ENCODE data around the gene FAM111B. TPM values are rescaled to one million over a fixed set of nuclear protein-coding genes. Genes with fewer than 3 reads are reported as not detected.
A peak's percentile ranks its signal among the peaks of the same experiment; 100 is the strongest.
"Not testable (repeated sequence)": the region's sequence is repeated elsewhere in the genome, so short reads cannot be mapped to it uniquely, and the experiment has no call there.

The FAM111B gene, protein sequence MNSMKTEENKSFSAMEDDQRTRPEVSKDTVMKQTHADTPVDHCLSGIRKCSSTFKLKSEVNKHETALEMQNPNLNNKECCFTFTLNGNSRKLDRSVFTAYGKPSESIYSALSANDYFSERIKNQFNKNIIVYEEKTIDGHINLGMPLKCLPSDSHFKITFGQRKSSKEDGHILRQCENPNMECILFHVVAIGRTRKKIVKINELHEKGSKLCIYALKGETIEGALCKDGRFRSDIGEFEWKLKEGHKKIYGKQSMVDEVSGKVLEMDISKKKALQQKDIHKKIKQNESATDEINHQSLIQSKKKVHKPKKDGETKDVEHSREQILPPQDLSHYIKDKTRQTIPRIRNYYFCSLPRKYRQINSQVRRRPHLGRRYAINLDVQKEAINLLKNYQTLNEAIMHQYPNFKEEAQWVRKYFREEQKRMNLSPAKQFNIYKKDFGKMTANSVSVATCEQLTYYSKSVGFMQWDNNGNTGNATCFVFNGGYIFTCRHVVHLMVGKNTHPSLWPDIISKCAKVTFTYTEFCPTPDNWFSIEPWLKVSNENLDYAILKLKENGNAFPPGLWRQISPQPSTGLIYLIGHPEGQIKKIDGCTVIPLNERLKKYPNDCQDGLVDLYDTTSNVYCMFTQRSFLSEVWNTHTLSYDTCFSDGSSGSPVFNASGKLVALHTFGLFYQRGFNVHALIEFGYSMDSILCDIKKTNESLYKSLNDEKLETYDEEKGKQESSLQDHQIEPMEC
- total RNA-seq: 0.05 and 1.7 TPM in 2 replicates
- 0.03 TPM for polyA plus RNA-seq (2012)

DNA sequence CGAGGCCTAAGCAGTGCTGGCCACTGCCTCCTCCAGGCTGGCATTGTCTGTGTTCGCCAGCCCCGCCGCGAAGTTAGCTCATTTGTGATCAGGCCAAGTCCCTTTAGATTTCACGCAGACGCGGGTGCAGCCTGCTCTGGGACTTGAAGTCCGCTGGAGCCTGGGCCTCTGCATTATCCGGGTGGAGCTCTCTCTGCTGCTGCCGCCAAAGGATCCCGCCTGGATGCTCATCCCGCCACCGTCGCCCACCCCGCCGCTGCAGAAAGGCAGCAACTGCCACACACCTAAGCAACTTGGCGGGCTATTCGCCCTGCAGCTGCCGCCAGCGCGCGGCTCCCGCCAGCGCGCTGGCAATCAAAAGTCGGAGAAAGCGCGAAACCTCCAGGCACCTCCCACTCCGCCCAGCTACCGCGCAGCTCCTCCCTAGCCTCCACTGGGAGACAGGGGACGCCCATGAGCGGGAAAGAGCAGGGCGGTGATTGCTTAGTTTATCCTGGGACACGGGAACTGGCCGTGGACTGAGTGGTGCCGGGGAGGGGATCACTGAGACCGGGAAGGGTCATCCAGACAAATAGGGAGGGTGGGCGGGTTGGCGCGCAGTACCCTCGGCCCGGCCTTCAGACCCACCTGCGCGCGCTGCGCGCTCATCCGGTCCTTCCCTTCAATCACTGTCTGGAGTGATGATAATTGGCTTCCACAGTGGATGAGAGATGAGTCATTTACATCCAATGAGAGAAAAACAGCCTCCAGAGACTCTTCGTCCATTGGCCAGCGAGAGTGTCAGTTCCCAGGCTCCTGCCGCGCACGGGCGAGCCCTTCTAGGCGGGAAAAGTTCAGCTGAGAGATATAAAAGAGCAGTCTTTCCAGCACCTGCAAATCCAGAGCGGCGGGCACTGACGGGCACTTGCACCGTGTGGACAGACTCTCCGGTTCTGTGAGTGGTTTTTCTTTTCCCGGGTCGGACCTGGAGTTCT lies at the start of gene FAM111B:
Gene FAM111B, plus strand, starts transcription at position 875 of the 974 bp plus-strand sequence. CDS start 2,389 bp downstream, outside the sequence.
- DNase-seq (ENCODE audit: low read depth): peak; percentile 93

DNA sequence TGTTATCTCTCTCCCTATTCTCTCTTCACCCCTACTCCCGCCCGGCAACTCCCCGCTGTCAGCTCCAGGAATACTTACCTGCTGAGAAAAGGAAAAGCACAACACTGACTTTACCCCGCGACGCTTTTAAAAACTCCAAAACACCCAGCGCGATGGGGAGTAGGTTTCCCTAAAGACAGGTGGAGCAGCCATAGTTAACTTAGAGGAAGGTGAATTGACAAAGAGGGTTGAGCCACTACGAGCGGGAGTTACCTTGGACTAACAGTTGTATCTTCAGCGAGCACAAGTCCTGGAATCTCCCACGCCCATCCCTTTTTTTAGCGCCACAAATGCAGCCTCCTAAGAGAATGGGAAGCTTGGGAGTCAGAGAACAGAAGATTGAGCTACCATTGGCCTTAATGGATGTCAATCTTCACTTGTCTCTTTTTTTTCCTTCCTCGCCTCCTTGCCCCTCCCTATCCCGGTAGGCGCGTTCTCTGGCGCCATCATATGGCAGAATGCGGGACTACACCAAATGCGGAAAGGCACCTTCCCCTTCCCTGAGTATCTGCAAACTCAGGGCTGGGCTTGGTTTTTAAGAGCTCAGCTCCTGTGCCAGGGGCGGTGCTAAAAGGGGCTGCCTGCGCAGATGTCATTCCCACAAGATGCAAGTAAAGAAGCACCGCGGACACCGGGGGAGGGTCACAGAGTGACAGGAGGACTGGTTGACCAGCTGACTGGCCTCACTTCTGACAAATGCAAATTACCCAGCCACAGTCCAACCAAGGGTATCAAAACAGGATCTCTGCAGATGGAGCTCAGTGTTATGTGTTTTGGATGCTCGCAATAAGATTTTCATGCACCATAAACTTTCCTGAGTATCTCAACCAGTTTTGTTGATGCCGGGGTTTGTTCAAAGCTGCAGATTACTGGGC lies 48.7 kb upstream of the FAM111B start:
- DNase-seq (ENCODE audit: low read depth): peak; percentile 75

DNA sequence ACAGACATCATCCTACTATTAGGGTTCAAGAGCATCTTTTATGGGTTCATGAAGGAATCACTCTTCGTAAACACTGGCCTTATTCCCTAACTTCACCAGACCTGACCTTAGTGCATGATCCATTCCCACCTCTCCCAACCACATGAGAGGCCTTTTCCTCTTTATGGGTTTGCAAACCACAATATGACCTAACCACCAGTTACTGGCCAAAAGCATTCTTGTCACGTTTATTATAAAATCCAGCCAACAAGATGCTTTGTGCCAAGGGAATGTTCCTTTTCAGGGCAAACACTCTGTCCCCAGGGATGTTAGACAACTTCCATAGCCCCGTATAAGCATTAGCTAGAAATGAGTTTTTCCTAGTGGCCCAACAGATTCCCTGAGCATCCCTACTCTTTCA lies 46.9 kb upstream of the FAM111B start:
- DNase-seq (ENCODE audit: low read depth): peak; percentile 7

DNA sequence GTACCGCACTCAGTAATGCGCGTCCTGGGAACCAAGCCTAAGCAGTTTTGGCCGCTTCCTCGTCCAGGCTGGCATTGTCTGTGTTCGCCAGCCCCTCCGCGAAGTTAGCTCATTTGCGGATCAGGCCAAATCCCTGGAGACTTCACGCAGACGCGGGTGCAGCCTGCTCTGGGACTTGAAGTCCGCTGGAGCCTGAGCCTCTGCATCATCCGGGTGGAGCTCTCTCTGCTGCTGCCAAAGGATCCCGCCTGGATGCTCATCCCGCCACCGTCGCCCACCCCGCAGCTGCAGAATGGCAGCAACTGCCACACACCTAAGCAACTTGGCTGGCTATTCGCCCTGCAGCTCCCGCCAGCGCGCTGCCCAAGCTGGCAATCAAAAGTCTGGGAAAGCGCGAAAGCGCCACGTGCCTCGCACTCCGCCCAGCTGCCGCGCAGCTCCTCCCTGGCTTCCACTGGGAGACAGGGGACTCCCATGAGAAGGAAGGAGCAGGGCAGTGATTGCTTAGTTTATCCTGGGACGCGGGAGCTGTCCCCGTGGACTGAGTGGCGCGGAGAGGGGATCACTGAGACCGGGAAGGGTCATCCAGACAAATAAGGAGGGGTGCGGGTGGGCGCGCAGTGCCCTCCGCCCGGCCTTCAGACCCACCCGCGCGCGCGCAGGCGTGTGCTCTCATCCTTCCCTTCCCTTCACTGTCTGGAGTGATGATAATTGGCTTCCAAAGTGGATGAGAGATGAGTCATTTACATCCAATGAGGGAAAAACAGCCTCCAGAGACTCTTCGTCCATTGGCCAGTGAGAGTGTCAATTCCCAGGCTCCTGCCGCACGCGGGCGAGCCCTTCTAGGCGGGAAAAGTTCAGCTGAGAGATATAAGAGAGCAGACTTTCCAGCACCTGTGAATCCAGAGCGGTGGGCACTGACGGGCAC lies 44.2 kb upstream of the FAM111B start:
- DNase-seq (ENCODE audit: low read depth): no peak

DNA sequence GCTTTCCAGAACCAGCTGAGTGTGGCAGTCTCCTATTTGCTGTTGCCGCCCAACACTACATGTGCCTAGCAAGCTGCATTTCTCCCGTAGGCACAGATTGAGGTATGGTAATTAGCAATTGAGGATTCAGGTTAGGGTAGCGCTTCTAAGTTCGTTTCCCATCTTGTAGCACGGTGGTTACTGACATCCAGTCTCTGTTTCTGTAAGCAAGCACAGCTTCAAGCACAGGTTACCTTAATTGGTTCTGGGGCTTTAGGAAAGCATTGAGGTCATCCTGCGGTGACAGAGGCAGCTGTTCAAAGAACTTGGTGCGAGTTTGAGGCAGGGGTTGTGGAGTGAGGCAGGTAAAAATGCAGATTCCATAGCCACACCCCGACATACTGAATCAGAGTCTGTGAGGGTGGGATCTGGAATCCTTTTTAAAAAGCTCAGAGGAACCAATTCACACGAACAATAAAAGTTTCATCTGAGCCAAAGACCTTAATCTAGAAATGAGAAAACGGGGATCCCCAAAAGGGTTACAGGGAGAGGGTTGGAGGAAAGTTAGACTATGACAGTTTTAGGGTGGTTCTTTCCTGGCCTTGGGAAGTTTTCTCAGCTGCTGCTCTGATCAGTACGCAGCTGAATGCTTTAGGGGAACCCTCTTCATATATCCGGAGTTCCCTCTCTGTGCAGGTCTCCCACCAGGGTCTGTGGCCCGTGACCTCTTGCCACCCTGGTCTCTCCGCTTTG lies 42.9 kb upstream of the FAM111B start:
- not testable (repeated sequence) for DNase-seq (ENCODE audit: low read depth)

DNA sequence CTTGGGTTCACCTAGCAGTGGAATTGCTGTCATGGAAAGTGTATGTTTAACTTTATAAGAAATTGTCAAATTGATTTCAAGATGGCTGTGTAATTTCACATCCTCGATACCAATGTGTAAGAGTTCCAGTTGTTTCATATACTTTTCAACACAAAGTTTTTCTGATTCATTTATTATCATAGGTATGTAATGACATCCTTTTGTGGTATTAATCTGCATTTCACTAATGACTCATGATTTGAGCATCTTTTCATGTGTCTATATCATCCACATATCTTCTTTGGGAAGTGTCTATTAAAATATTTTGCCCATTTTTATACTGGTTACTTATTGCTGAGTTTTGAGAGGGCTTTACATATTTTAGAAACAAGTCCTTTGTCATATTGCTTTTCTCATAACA lies 38.0 kb upstream of the FAM111B start:
- no peak for DNase-seq (ENCODE audit: low read depth)

DNA sequence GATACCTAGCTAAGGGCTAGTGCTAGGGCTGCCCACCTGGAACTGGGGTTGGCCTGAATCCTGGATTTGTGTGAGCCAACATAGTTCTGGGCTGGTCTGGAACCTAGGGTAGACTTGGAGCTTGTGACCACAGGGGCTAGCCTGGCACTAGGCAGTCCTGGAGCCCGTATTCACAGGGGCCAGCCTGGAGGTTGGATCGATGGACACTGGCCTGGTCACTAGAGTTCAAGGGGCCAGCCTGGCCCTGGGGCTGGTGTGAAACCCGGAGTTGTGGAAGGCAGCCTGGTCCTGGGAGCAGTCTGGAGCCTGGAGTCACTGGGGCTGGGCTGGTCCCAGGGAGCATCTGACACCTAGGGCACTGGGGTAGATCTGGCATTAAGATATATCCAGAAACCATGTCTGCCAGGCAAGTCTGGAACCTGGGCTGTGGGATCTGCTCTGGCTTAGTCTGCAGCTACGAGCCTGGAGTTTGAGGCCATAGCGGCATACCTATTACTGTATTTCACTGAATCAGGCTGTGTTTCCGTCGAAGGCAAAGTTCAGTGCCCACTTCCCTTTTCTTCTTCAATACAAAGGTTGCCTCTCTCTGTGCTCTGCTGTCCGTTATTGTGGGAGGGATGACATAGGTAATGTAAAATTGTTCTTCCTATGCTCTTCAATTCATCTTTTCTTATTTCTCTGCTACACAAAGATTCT lies 30.0 kb upstream of the FAM111B start:
- DNase-seq (ENCODE audit: low read depth): no peak

DNA sequence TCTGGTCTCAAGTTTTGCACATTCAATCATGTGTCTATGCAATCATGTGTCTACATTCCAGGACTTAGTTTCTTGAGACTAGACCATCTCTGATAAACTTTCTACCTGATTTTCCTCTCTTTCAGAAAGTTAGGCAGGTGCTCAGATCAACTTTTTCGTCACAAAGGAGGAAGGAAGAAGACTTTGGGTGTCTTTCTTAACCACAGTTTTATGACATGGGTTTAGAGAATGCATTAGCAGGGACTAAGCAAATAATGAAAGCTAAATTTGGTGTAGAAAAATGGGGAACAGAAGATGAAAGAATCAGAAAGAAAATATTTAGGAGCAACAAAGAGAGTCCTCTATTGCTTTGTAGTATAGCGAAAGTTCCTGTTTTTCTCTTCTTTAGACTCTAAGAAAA lies 28.6 kb upstream of the FAM111B start:
- DNase-seq (ENCODE audit: low read depth): no peak

DNA sequence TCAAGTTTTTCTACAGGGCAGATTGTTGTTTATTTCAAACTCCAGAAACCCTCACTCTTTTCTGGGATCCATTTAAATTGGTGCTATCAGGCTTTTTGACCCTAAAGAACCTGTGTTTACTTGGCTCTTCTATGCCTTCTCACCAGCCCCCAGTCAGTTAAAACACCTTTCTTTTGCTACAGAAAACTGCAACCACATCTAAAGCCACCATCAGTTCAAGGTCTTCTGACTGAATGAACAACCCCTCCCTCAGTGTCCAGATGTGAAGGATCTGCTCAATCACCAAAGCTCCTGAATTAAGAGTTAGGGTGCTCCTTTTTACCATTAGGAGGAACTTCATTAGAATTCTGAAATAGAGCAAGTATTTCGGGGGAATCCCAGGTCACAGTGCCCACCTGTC lies 28.0 kb upstream of the FAM111B start:
- no peak for DNase-seq (ENCODE audit: low read depth)

DNA sequence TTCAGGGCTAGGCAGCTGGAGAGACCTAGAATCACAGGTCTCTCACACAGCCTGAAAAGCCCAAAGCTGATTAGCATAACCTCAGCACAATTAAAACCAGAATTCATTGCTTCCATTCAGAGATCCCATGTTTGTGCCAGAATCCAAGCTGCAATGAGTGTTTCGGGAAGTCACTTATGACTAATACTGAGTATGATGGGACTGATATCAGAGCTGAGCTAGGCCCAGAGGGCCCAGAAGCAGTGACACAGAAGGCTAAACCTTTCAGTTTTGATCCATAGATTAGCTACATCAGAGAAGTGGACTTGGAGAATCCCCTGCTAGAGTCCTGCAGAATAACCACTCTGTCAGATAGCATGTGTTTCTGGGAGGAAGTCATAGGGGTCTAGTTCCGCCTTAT lies 26.6 kb upstream of the FAM111B start:
- DNase-seq (ENCODE audit: low read depth): not testable (repeated sequence)

DNA sequence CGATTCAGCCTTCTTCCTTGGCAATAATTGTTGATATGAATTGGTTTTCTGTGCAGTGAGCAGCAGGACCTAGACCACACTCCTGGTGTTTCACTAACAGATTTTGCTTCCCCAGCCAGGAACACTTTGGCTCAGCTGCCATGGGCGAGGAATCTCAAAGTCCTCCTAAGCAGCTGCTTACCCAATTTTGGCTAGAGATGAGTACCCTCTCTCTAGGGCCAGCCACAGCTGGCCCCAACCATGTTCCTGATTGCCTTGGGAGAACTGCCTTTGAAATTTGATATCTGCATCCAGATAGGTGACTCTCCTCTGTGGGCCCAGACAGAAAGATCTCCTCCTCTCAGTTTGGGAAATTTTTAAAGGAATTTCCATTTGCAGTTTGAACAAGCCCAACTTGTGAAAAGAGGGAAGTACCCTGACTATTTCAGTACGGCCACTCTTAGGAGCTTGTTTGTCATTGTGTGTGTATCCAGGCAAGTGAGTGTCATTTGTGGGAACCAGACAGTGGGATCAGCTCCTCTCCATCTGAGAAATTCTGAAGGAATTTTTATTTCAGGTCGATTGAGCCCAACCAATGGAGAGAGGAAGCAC lies 25.5 kb upstream of the FAM111B start:
- peak; percentile 47 for DNase-seq (ENCODE audit: low read depth)

DNA sequence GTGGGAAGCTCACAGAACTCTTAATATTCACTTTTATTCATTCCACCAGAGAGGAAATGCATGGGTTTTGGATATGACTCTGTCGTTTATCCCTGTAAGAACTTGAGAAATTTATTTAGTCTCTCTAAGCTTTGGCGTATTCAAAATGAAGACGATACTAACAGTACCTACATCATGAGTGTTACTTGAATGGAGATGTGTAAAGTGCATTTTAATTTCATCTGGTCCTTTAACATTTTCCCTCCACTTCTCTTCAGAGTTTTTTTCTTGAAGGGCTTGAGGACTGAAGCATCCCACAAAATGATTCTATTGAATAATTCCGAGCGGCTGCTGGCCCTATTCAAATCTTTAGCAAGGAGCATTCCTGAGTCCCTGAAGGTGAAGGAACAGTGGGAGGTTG lies 21.0 kb upstream of the FAM111B start, which contains the start of gene GLYATL1B:
Gene GLYATL1B, plus strand, starts transcription at position 301 of the 400 bp plus-strand sequence. Its CDS starts 0 bp downstream, at position 301.
- DNase-seq (ENCODE audit: low read depth): not testable (repeated sequence)

DNA sequence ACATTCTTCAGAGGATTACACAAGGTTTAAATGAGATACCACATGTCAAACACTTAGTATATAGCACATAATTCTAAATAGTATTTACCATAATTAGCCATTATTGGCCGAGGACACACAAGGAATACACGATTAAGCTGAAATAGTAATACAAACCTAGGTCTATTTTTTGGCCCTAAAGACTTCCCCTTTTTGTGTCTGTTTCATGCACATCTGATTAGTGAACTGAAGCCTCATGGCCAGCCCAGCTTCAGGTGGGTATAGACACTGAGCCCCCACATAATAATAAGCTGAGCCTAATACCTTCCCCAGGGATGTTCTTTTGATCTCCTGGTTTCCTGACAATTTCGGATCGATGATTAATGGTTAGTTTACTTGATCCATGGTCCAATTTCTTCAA lies 18.9 kb upstream of the FAM111B start:
- DNase-seq (ENCODE audit: low read depth): no peak

DNA sequence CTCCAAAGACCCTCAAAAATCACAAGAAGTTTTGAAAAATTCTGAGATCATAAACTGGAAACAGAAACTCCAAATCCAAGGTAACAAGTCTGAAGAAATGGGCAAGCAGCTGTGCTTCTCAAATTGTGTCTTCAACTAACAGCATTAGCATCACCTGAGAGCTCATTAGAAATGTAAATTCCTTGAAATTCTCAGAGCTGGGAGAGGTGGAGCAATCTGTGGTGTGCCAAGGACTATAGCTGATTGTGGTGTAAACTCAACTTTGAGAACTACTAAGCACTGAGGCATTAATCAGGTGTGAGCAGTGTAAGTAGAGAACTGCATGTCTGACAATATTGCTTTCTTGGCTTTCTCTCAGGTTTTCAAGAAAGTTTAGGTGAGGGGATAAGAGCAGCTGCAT lies 13.5 kb upstream of the FAM111B start:
- DNase-seq (ENCODE audit: low read depth): not testable (repeated sequence)

DNA sequence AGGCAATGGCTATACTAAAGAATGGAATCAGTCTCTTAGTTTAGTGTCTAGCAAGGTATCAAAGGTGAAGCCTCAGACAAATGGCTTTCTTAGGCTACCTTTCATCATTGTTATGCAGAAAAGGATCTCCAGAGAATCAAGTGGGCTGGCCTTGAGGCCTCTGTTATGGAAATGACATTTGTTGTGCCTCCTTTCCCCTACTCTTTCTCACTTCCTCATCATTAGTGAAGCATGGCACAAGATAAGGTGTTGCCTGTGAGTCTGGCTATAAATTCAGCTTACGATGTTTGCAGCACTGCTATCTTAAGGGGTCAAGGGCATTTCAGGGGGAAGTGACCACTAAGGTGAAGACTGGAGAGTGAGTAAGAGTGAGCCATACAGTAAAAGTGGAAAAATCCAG lies 11.8 kb upstream of the FAM111B start:
- not testable (repeated sequence) for DNase-seq (ENCODE audit: low read depth)

DNA sequence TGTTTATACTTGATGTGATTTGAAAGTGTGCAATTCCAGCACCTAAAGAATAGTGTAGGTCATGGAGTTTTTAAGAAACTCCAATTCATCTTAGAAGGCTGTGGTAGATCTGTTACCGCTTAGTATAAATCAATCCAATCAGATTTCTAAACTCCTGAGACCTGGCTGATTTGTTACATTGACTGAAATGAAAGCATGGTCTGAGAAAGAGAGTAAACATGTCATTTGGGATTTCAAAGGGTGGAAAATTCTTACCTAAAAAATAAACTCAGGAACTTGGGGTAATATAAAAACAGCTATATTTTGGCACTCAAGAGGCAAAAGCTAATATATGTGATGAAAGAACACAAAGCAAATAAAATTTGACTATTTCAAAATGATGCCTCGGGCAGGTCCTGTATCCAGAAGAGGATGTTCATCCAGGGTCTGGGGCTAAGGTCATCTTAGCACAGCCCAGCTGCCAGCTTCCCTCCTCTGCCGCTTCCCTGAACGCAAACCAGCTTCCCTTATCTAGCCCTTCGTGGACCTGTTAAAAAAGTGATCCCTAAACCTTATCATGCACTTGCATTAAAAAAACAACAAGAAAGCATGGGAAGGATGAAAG lies 11.0 kb upstream of the FAM111B start:
- DNase-seq (ENCODE audit: low read depth): not testable (repeated sequence)

Data from myocyte (in vitro differentiated cells).